ENCODE results near the gene INTS4. TPM values are rescaled to one million over a fixed set of nuclear protein-coding genes. Genes with fewer than 3 reads are reported as not detected.
"Not testable (repeated sequence)": the region's sequence is repeated elsewhere in the genome, so short reads cannot be mapped to it uniquely, and the experiment has no call there.

INTS4 gene
- polyA plus RNA-seq, 3 donors: 23.5 to 41.7 (median 29.0) TPM

GRCh38 chr11:77889045-77889444, 105.4 kb downstream of the INTS4 start:
- H3K27ac ChIP-seq (ENCODE audit: low read depth in 1 of 2, low read length in 2 of 2); H3K4me2 ChIP-seq (replicated peaks; ENCODE audit: extremely low read depth, low read length, poor library complexity, severe bottlenecking); H3K9me3 Mint-ChIP-seq; H3K4me3 ChIP-seq (replicated peaks in 1 of 3; ENCODE audit: low read depth in 2 of 3, low read length in 3 of 3); H3K4me1 Mint-ChIP-seq; H3K27me3 Mint-ChIP-seq (ENCODE audit: low read depth in 3 of 3); H3K9ac ChIP-seq (ENCODE audit: insufficient read depth, low read length, poor library complexity, severe bottlenecking); H3K4me1 ChIP-seq (ENCODE audit: control insufficient read depth in 1 of 2, insufficient read depth in 2 of 2, low read length in 2 of 2); H3K79me2 ChIP-seq (ENCODE audit: insufficient read depth, low read length); H3K9me3 ChIP-seq (replicated peaks in 1 of 2; ENCODE audit: control insufficient read depth in 1 of 2, insufficient read depth in 1 of 2, low read length in 2 of 2); DNase-seq; H4K20me1 ChIP-seq (ENCODE audit: insufficient read depth, low read length); H3K27me3 ChIP-seq (ENCODE audit: control insufficient read depth in 2 of 2, insufficient read depth in 2 of 2, low read length in 2 of 2); H3K4me3 Mint-ChIP-seq; H3K27ac Mint-ChIP-seq; intact Hi-C loops (cut with micrococcal nuclease); H2AFZ ChIP-seq (ENCODE audit: insufficient read depth, low read depth, low read length, poor library complexity, severe bottlenecking): not testable (repeated sequence)
- no CpG with 5 or more reads among the region's 5 CpGs for WGBS (ENCODE audit: insufficient coverage)
- peaks cover 44 to 64% of the 10 kb centered on the region in 2 donors for H3K36me3 ChIP-seq (replicated peaks in 1 of 2; ENCODE audit: control insufficient read depth in 1 of 2, insufficient read depth in 2 of 2, low read length in 2 of 2)
- peaks cover 67 to 80% of the 10 kb centered on the region in 2 donors for H3K36me3 Mint-ChIP-seq

GRCh38 chr11:77886401-77886800, 108.1 kb downstream of the INTS4 start:
- no peaks in the 10 kb centered on the region for H3K4me1 ChIP-seq (ENCODE audit: control insufficient read depth in 1 of 2, insufficient read depth in 2 of 2, low read length in 2 of 2)
- Mint-ChIP-seq H3K36me3 (peaks cover 76 to 83% of the 10 kb centered on the region in 2 donors), H3K27ac (no peak overlapping the region), H3K27me3 (ENCODE audit: low read depth in 3 of 3) (no peaks in the 10 kb centered on the region), H3K4me1 (no peaks in the 10 kb centered on the region), H3K9me3 (peaks cover 0 to 2% (median 0%) of the 10 kb centered on the region in 7 donors), H3K4me3 (no peak overlapping the region)
- no peak overlapping the region for H3K27ac ChIP-seq (ENCODE audit: low read depth in 1 of 2, low read length in 2 of 2)
- no peaks in the 10 kb centered on the region for H4K20me1 ChIP-seq (ENCODE audit: insufficient read depth, low read length)
- no peak overlapping the region for H3K9ac ChIP-seq (ENCODE audit: insufficient read depth, low read length, poor library complexity, severe bottlenecking)
- H2AFZ ChIP-seq (ENCODE audit: insufficient read depth, low read depth, low read length, poor library complexity, severe bottlenecking): no peak overlapping the region
- H3K36me3 ChIP-seq (replicated peaks in 1 of 2; ENCODE audit: control insufficient read depth in 1 of 2, insufficient read depth in 2 of 2, low read length in 2 of 2): peaks cover 55 to 72% of the 10 kb centered on the region in 2 donors
- no peak overlapping the region for H3K4me3 ChIP-seq (replicated peaks in 1 of 3; ENCODE audit: low read depth in 2 of 3, low read length in 3 of 3)
- H3K4me2 ChIP-seq (replicated peaks; ENCODE audit: extremely low read depth, low read length, poor library complexity, severe bottlenecking): no peak overlapping the region
- no peaks in the 10 kb centered on the region for H3K27me3 ChIP-seq (ENCODE audit: control insufficient read depth in 2 of 2, insufficient read depth in 2 of 2, low read length in 2 of 2)
- no peak for DNase-seq
- TF ChIP-seq CTCF (IDR thresholded peaks at IDR 0.05): no peak
- 95% methylated on average over 11 of the region's 18 CpGs for WGBS (ENCODE audit: insufficient coverage)
- no peaks in the 10 kb centered on the region for H3K79me2 ChIP-seq (ENCODE audit: insufficient read depth, low read length)
- H3K9me3 ChIP-seq (replicated peaks in 1 of 2; ENCODE audit: control insufficient read depth in 1 of 2, insufficient read depth in 1 of 2, low read length in 2 of 2): no peaks in the 10 kb centered on the region
- intact Hi-C loops (cut with micrococcal nuclease): no loop called here

All from CD14-positive monocyte (primary cell).